CD4-positive, alpha-beta T cell treated with Interleukin-21 for 1 hour (primary cell): Measurements from ENCODE around the gene CD86.

Experiments used
- DNase-seq: peaks from one replicate; pipeline ENCODE4 v3.0.0-alpha.2; 2020

Gene CD86

DNA sequence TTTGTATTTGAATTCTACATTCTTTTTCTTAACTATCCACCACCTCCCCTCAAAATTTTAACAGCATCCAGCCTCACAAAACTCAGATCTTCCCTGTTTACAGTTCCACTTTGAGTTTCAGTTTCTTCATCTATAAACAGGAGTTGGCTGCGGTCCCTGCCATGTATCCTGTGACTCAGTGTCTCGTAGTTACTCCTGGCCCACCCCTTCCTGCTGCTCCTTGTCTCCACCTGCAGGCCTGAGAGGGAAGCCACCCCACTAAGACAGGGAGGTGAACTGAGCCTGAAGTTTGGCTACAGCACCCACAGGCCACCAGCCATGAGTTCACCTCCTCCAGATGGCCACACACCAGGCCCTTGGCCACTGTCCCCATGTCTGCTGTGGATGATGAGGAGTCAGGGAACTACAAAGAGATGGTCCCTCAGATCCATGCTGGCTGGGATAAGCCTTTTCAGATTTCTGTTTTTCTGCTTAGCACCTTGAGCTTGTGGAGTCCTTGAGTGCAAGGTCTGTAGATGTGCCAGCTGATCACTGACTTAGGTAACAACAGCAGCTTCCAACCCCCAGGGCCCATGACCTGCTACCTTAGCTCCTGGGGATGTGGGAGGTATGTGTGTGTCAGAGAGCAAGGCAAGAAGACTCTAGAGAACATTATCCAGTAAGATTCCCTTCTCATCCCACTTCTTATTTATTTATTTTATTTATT lies 37.5 kb downstream of the CD86 start:
- peak; percentile 42 for DNase-seq

DNA sequence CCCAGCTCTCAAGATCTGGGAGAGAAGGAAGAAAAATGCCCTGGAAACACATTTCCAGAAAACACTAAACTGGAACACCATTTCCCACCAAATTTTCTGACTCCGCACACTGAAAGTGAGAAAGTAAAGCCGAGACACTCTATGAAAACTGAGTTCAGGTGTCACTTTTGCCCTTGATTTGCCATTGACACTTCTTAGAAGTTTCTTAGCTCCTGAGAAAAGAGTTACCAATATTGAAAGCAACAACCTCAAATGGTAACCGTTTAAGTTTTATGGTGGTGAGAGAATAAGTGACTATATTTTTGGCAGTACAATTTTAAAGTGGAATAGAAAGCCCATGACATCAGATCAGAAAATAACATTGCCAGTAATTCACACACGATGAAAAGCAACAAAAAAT lies 39.0 kb downstream of the CD86 start:
- no peak for DNase-seq

DNA sequence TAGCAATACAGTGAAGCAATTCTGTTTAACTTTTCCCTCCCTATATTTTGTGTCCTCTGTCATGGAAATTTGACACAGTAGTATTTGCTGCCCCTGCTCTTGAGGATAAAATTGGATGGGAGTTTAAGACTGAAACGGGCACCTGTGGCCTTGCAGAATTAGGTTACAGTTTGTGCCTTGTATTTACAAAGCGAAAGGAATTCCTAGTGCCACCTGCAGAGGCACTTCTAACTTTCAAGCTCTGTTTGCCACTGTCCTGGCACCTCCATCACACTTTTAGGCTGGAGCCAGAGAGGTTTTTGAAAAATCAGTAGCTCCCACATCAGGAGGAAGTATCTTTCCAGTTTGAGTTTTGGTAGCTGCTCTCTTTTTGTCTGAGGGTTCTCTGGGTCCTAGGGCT lies 39.5 kb downstream of the CD86 start:
- DNase-seq, result no peak

GRCh38 chr3:122097141-122097540 lies 42.0 kb downstream of the CD86 start:
- DNase-seq, result no peak

- no peak for DNase-seq
Measured at GRCh38 chr3:122098611-122099010, 43.4 kb downstream of the CD86 start.

DNA sequence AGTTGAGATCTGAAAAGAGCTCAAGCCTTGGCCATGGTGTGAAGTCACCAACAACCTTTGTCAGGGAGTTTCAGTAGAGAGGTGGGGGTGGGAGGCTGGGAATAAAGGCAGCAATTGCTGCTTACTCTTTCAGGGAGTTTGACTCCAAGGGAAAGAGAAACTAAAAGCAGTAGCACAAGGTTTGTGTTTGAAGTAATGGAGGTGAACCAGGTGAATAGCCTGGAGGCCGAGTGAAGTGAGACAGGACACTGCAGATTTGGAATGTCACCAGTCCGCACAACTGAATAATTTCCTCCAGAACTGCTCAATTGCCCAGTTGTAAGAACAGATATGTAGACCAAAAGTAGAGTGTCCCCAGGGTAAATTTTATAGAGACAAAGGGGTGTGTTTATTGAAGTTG lies 44.1 kb downstream of the CD86 start:
- DNase-seq, result no peak

DNA sequence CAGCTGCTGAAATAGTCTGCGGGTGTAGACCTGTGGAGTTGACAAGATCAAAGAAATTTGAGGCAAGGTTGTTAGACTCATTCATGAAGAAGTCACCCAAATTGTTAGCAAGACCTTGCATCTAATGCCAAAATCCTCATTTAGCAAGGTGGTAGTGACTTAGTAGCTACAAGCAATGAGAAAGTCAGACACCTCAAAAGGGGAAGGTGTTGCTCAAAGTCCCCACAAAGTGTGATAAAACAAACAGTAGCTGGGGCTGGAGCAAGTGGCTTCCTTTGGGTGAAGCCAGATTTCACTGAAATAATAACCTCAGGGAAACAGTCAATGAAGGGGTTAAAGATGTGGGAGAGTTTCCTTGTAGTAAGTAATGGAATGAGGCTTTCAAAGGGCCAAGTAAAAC lies 44.9 kb downstream of the CD86 start:
- no peak for DNase-seq

- DNase-seq, result peak; percentile 55
Measured at GRCh38 chr3:122100591-122101463, 45.7 kb downstream of the CD86 start.

GRCh38 chr3:122101646-122102045 lies 46.5 kb downstream of the CD86 start:
- DNase-seq, result peak; percentile 72

- DNase-seq, result no peak
Measured at GRCh38 chr3:122102191-122102935, 47.2 kb downstream of the CD86 start.

GRCh38 chr3:122103821-122104514 lies 48.8 kb downstream of the CD86 start:
- DNase-seq, result no peak

- DNase-seq, result no peak
Measured at GRCh38 chr3:122104515-122105194, 49.5 kb downstream of the CD86 start.

DNA sequence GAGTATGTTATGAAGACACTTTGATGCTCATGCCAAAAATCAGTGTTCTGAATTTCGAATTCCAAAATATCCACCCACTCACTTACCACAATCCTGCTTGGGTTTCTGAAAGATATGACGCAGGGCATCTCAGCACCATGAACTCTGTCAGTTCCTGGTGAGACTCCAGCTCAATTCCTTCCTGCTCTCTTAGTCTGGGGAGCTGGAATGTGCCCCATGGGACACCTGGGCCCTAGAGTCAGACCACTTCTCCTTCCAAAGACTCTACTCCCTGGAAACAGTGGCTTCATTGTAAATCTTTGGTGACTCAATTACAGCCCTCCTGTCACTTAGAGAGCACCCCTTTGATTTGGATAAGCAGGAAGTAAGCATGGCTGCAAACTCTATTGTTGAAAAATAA lies 50.5 kb downstream of the CD86 start:
- no peak for DNase-seq

DNA sequence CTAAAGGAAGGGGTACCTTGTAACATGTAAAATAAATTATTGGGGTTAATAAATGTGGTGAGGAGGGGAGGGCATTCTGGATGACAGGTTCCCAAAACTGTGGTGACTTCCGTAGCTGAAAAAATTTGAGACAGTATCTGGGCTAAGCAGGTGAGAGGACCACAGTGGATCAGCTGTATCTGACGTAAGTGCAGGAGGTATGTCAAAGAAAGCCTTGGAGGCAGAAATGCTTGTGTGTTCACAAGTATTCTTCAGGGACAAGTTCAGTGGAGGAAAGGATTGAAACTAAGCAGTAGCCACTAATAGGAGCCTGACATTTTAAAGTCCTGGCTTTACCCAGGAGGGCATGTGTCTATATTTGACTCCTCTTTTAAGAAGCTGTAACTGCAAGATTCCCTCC lies 52.0 kb downstream of the CD86 start:
- DNase-seq, result no peak

- no peak for DNase-seq
Measured at GRCh38 chr3:122111974-122112373, 56.8 kb downstream of the CD86 start.

DNA sequence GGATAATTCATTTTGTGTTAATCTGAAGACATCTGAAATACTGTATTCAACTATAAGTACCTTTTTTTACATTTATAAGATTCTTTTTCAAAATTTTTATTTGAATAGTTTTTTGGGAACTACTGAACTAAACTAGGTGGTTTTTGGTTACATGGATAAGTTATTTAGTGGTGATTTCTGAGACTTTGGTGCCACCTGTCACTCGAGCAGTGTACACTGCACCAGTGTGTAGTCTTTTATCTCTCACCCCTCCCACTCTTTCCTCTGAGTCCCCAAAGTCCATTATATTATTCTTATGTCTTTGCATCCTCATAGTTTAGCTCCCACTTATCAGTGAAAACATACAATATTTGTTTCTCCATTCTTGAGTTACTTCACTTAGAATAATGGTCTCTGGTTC lies 57.6 kb downstream of the CD86 start:
- no peak for DNase-seq

GRCh38 chr3:122123850-122124249 lies 68.7 kb downstream of the CD86 start:
- DNase-seq, result no peak

- DNase-seq, result no peak
Measured at GRCh38 chr3:122132949-122133540, 77.9 kb downstream of the CD86 start.

GRCh38 chr3:122146466-122146865 lies 91.3 kb downstream of the CD86 start:
- DNase-seq, result no peak

DNA sequence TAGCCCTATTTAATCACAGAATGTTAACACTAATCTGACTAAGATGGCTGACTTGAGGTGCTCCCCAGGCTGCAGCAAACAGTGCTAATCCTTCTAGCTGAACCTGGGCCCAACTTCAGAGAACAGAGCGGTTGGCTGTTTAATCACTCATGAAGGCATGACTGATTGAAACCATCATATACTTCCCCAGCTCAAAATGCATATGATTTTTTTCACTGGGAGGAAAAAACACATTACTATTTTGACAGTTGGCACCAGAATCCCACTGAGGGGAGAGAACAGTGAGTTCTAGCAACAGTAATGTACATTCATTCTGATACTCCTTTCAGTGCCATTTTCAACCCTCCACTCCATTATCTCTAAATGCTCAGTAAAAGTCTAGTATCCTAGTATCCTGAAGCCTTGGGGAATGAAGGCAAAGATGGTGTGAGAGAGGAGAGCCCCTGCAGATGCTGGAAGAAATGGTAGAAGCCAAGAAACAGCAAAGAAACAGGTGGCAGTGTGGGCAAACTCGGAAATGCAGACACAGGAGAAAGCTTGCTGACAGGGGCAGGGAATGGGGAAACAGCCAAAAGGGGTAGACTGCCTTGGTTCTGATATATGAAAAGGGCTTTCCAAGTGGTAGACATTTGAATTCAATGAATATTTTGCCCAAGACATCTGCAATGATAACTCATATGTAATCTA lies 93.9 kb downstream of the CD86 start:
- no peak for DNase-seq

GRCh38 chr3:122151480-122151879 lies 96.3 kb downstream of the CD86 start:
- no peak for DNase-seq
